Thyroid gland (tissue), 4 donors: ENCODE data around the gene IL24. TPM values are rescaled to one million over a fixed set of nuclear protein-coding genes. Genes with fewer than 3 reads are reported as not detected.

Experiments used
- DNase-seq, 2 donors: peaks; one replicate each; pipeline ENCODE4 v3.0.0-alpha.2; 2019
- H3K27ac ChIP-seq, 3 donors: fragments of 200-600 bp; sonication (generic); 1 replicate in 2 of 3; 2 replicates in 1 of 3; pipeline ENCODE4 v1.5.1; 2016 to 2019; ENCODE audit warnings: mild to moderate bottlenecking in 1 of 3, moderate library complexity in 1 of 3
- H3K27me3 ChIP-seq: fragments of 200-600 bp; sonication (generic); one replicate; pipeline ENCODE4 v1.5.1; 2019
- H3K36me3 ChIP-seq, 2 donors: fragments of 200-600 bp; sonication (generic); one replicate each; pipeline ENCODE4 v1.5.1; 2016 to 2019
- H3K4me1 ChIP-seq, 2 donors: fragments of 200-600 bp; sonication (generic); one replicate each; pipeline ENCODE4 v1.5.1; 2017 to 2019
- H3K4me3 ChIP-seq, 3 donors: fragments of 200-600 bp; sonication (generic); replicated peaks in 1 of 3; 1 replicate in 2 of 3; 2 replicates in 1 of 3; pipeline ENCODE4 v1.5.1; 2016; ENCODE audit warnings: mild to moderate bottlenecking in 1 of 3
- H3K9me3 ChIP-seq: fragments of 200-600 bp; sonication (generic); one replicate; pipeline ENCODE4 v1.5.1; 2017
- CTCF ChIP-seq, 6 experiments: fragments of 200-600 bp in 3 of 6; fragments of 450-650 bp in 3 of 6; sonication (generic) in 3 of 6; IDR thresholded peaks; one replicate each; pipeline ENCODE4 v1.5.1; 2016 to 2019; ENCODE audit warnings: antibody characterized with exemption in 6 of 6, mild to moderate bottlenecking in 2 of 6, inconsistent platforms in 1 of 6, moderate library complexity in 1 of 6
- POLR2A ChIP-seq, 2 donors: fragments of 450-650 bp; IDR thresholded peaks; one replicate each; pipeline ENCODE4 v1.6.1; 2017; ENCODE audit warnings: antibody characterized with exemption in 2 of 2, mild to moderate bottlenecking in 2 of 2, moderate library complexity in 1 of 2
- WGBS, 2 donors: methylation state at CpG; one replicate each; pipeline ENCODE4 v1.1.5; 2017; 5-methylcytosine and 5-hydroxymethylcytosine counted together
- intact Hi-C: fragments of 100-400 bp; cut with DNase I; formaldehyde crosslinking; loops from one replicate; pipeline ENCODE4 v1.15.1; 2023
- total RNA-seq, 4 donors: library from RNA; depleted of rRNA; stranded (reverse); fragments of >200 nt; gene quantifications; one replicate each; pipeline ENCODE4 v1.2.3, GENCODE V29; 2016

The IL24 gene
- total RNA-seq, 4 donors from 2014 or later, result not detected

DNA sequence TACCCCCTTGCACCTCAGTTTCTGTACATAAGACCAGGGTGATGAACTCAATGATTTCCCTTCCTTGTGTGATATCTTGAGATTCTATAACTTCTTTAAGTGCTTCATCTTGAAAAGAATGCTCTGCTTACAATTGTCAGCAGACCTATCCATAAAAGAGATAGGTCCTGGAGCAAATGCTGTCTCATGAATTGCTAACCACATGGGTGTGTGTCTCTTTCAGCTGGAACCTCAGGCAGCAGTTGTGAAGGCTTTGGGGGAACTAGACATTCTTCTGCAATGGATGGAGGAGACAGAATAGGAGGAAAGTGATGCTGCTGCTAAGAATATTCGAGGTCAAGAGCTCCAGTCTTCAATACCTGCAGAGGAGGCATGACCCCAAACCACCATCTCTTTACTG, 29.0 kb upstream of the IL24 start:
- 67 to 71% methylated on average over 1 of the region's 1 CpG for WGBS, 2 donors
- H3K4me3 ChIP-seq, result no peak overlapping the region
- H3K27ac ChIP-seq, result no peak overlapping the region
- DNase-seq, result no peak
- no peak for TF ChIP-seq POLR2A (IDR thresholded peaks at IDR 0.05)
- TF ChIP-seq CTCF (IDR thresholded peaks at IDR 0.05), result no peak
- peaks cover 10 to 21% of the 10 kb centered on the region in 2 donors for H3K4me1 ChIP-seq
- no peaks in the 10 kb centered on the region for H3K9me3 ChIP-seq
- H3K27me3 ChIP-seq, result no peaks in the 10 kb centered on the region
- intact Hi-C loops, result no loop called here
- H3K36me3 ChIP-seq, result no peaks in the 10 kb centered on the region

DNA sequence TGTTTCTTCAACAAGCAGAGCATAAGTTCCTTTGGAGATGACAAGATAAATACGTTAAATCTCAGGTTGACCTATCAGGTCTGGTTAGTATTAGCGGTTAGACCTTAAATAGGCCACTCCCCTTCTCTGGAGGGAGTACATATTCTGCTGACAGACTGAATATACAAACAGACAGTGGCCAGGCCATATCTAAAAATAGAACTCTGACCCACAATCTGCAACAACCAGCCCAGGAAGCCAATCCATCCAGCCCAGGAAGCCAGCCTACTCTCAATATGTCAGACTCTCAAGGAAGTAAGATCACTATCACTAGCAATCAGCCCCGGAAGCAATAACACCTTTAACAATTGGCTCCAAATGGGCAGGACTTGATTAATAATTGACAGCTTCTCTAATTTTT, 25.1 kb upstream of the IL24 start:
- DNase-seq, result no peak
- no peaks in the 10 kb centered on the region for H3K9me3 ChIP-seq
- no peaks in the 10 kb centered on the region for H3K36me3 ChIP-seq
- intact Hi-C loops, result no loop called here
- WGBS, 2 donors, result 74 to 79% methylated on average over 3 of the region's 3 CpGs
- H3K27ac ChIP-seq, result no peak overlapping the region
- H3K4me3 ChIP-seq, result no peak overlapping the region
- H3K27me3 ChIP-seq, result no peaks in the 10 kb centered on the region
- no peak for TF ChIP-seq CTCF (IDR thresholded peaks at IDR 0.05)
- TF ChIP-seq POLR2A (IDR thresholded peaks at IDR 0.05), result no peak
- peaks cover 10 to 18% of the 10 kb centered on the region in 2 donors for H3K4me1 ChIP-seq

GRCh38 chr1:206873603-206874188, 23.5 kb upstream of the IL24 start:
- Histone ChIP-seq H3K27ac (no peak overlapping the region), H3K4me1 (peaks cover 10 to 18% of the 10 kb centered on the region in 2 donors), H3K27me3 (no peaks in the 10 kb centered on the region), H3K4me3 (no peak overlapping the region), H3K9me3 (no peaks in the 10 kb centered on the region), H3K36me3 (no peaks in the 10 kb centered on the region)
- TF ChIP-seq POLR2A (IDR thresholded peaks at IDR 0.05), result no peak
- TF ChIP-seq CTCF (IDR thresholded peaks at IDR 0.05), result no peak
- 87 to 89% methylated on average over 3 of the region's 3 CpGs for WGBS, 2 donors
- intact Hi-C loops, result no loop called here
- no peak for DNase-seq

GRCh38 chr1:206875752-206876377, 21.4 kb upstream of the IL24 start:
- WGBS, 2 donors, result 87 to 88% methylated on average over 3 of the region's 3 CpGs
- H3K4me3 ChIP-seq, result no peak overlapping the region
- no peak for TF ChIP-seq CTCF (IDR thresholded peaks at IDR 0.05)
- TF ChIP-seq POLR2A (IDR thresholded peaks at IDR 0.05), result no peak
- no peaks in the 10 kb centered on the region for H3K36me3 ChIP-seq
- no peak overlapping the region for H3K27ac ChIP-seq
- no peak for DNase-seq
- H3K27me3 ChIP-seq, result no peaks in the 10 kb centered on the region
- no peaks in the 10 kb centered on the region for H3K9me3 ChIP-seq
- no peaks in the 10 kb centered on the region for H3K4me1 ChIP-seq
- intact Hi-C loops, result no loop called here

GRCh38 chr1:206878456-206878855, 18.8 kb upstream of the IL24 start:
- no peaks in the 10 kb centered on the region for H3K36me3 ChIP-seq
- H3K4me1 ChIP-seq, result no peaks in the 10 kb centered on the region
- DNase-seq, result no peak
- intact Hi-C loops, result no loop called here
- H3K9me3 ChIP-seq, result no peaks in the 10 kb centered on the region
- H3K27ac ChIP-seq, result no peak overlapping the region
- no peak for TF ChIP-seq POLR2A (IDR thresholded peaks at IDR 0.05)
- no peak for TF ChIP-seq CTCF (IDR thresholded peaks at IDR 0.05)
- no peaks in the 10 kb centered on the region for H3K27me3 ChIP-seq
- H3K4me3 ChIP-seq, result no peak overlapping the region
